Spleen (tissue), 11 donors: Measurements from ENCODE around the gene DENND1A. TPM values are rescaled to one million over a fixed set of nuclear protein-coding genes. Genes with fewer than 3 reads are reported as not detected.

Source experiments
- DNase-seq: peaks from one replicate; pipeline ENCODE4 v3.0.0-alpha.2; 2020
- H3K27ac ChIP-seq, 8 donors: fragments of 200-600 bp; sonication (generic) in 7 of 8; 1 replicate in 4 of 8; 2 replicates in 4 of 8; pipeline versions ENCODE4 v1.5.0 to v1.8.0; 2016 to 2021; ENCODE audit warnings: inconsistent platforms in 4 of 8, mild to moderate bottlenecking in 4 of 8, moderate library complexity in 1 of 8
- H3K27me3 ChIP-seq, 7 donors: fragments of 200-600 bp; sonication (generic) in 6 of 7; replicated peaks in 1 of 7; 1 replicate in 4 of 7; 2 replicates in 3 of 7; pipeline versions ENCODE4 v1.5.0 to v1.8.0; 2016 to 2021; ENCODE audit warnings: inconsistent platforms in 3 of 7, mild to moderate bottlenecking in 1 of 7
- H3K36me3 ChIP-seq, 6 donors: fragments of 200-600 bp; sonication (generic) in 5 of 6; 1 replicate in 4 of 6; 2 replicates in 2 of 6; pipeline versions ENCODE4 v1.5.0 to v1.8.0; 2016 to 2021; ENCODE audit warnings: inconsistent platforms in 2 of 6
- H3K4me1 ChIP-seq, 6 donors: fragments of 200-600 bp; sonication (generic) in 5 of 6; 1 replicate in 3 of 6; 2 replicates in 3 of 6; pipeline versions ENCODE4 v1.5.0 to v1.8.0; 2016 to 2021; ENCODE audit warnings: inconsistent platforms in 3 of 6
- H3K4me3 ChIP-seq, 8 donors: fragments of 200-600 bp; sonication (generic) in 7 of 8; 1 replicate in 4 of 8; 2 replicates in 4 of 8; pipeline versions ENCODE4 v1.5.0 to v1.8.0; 2016 to 2021; ENCODE audit warnings: inconsistent platforms in 4 of 8, mild to moderate bottlenecking in 4 of 8, moderate library complexity in 2 of 8
- H3K9me3 ChIP-seq, 8 donors: fragments of 200-600 bp; sonication (generic) in 7 of 8; 1 replicate in 4 of 8; 2 replicates in 4 of 8; pipeline versions ENCODE4 v1.5.0 to v1.8.0; 2016 to 2021; ENCODE audit warnings: inconsistent platforms in 4 of 8
- POLR2A ChIP-seq, 3 donors: fragments of 450-650 bp; IDR thresholded peaks; one replicate each; pipeline ENCODE4 v1.5.1; 2017; ENCODE audit warnings: antibody characterized with exemption in 3 of 3, mild to moderate bottlenecking in 1 of 3
- POLR2AphosphoS5 ChIP-seq, 3 donors: sonication (generic); formaldehyde crosslinking; IDR thresholded peaks; one replicate each; pipeline ENCODE4 v1.5.1; 2017; ENCODE audit warnings: antibody characterized with exemption in 3 of 3
- WGBS, 5 donors: extraction: QIAGEN DNeasy Blood & Tissue Kit in 3 of 5; methylation state at CpG; one replicate each; pipeline versions ENCODE4 v1.1.5 to v1.1.7; 2013 to 2018; 5-methylcytosine and 5-hydroxymethylcytosine counted together
- intact Hi-C: fragments of 100-400 bp; cut with DNase I; formaldehyde crosslinking; loops from one replicate; pipeline ENCODE4 v1.15.0; 2023; ENCODE audit warnings: low total_unique reads
- polyA plus RNA-seq, 3 donors: library from polyadenylated mRNA; stranded (reverse); fragments of 200-250 nt; gene quantifications; one replicate each; pipeline ENCODE4 v1.2.1, GENCODE V29; 2013
- total RNA-seq, 7 donors: library from RNA; depleted of rRNA in 3 of 7; stranded (reverse); fragments of >200 nt in 3 of 7; fragmentation: NEBNext Ultra II Directional in 4 of 7; extraction: Animal tissue kit (Norgen Biotek cat#: 25700) in 4 of 7; gene quantifications; one replicate each; pipeline versions ENCODE4 v1.1.0 to v1.2.1, GENCODE V29; 2016 to 2021
- TF ChIP-seq, protein P1 (sequence below), 11 experiments: fragments of 200-600 bp in 7 of 11; fragments of 450-650 bp in 4 of 11; sonication (generic) in 4 of 11; IDR thresholded peaks in 8 of 11; conservative IDR thresholded peaks in 3 of 11; 1 replicate in 7 of 11; 2 replicates in 4 of 11; pipeline versions ENCODE4 v1.4.0 to v1.8.0; 2016 to 2021; ENCODE audit warnings: antibody characterized with exemption in 11 of 11, inconsistent platforms in 4 of 11, mild to moderate bottlenecking in 1 of 11
- donor health status: healthy with polysubstance abuse.
- donor health status: DM: no; HTN: no; CAD: no; lungs with moderate emphysema.
- donor health status: DM: no; HTN: no; CAD: no.
- donor health status: Bipolar disorder and iron deficiency.
- donor health status: healthy.
- donor health status: DM: no; HTN: no; CAD: no.
- donor health status: DM: yes; HTN: yes; CAD: no.

DENND1A gene
- total and polyA plus RNA-seq, 10 donors = 5.4 to 59.3 (median 48.8) TPM

- WGBS, 5 donors = 87 to 96% (median 92%) methylated on average over 9 of the region's 9 CpGs
- no peak for TF ChIP-seq POLR2AphosphoS5 (IDR thresholded peaks at IDR 0.05)
- TF ChIP-seq POLR2A (IDR thresholded peaks at IDR 0.05) = no peak
- TF ChIP-seq, protein P1, sequence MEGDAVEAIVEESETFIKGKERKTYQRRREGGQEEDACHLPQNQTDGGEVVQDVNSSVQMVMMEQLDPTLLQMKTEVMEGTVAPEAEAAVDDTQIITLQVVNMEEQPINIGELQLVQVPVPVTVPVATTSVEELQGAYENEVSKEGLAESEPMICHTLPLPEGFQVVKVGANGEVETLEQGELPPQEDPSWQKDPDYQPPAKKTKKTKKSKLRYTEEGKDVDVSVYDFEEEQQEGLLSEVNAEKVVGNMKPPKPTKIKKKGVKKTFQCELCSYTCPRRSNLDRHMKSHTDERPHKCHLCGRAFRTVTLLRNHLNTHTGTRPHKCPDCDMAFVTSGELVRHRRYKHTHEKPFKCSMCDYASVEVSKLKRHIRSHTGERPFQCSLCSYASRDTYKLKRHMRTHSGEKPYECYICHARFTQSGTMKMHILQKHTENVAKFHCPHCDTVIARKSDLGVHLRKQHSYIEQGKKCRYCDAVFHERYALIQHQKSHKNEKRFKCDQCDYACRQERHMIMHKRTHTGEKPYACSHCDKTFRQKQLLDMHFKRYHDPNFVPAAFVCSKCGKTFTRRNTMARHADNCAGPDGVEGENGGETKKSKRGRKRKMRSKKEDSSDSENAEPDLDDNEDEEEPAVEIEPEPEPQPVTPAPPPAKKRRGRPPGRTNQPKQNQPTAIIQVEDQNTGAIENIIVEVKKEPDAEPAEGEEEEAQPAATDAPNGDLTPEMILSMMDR (IDR thresholded peaks at IDR 0.05 in 8 of 11, conservative IDR thresholded peaks at IDR 0.05 in 3 of 11) = no peak
- Histone ChIP-seq H3K4me3 (no peak overlapping the region), H3K4me1 (no peaks in the 10 kb centered on the region), H3K36me3 (peaks cover 0 to 17% (median 0%) of the 10 kb centered on the region in 6 donors), H3K9me3 (no peaks in the 10 kb centered on the region), H3K27ac (no peak overlapping the region), H3K27me3 (no peaks in the 10 kb centered on the region)
- intact Hi-C loops = no loop called here
- DNase-seq = peak; percentile 65
These were observed 449.8 kb downstream of the DENND1A start for GRCh38 chr9:123480096-123480495.

DNA sequence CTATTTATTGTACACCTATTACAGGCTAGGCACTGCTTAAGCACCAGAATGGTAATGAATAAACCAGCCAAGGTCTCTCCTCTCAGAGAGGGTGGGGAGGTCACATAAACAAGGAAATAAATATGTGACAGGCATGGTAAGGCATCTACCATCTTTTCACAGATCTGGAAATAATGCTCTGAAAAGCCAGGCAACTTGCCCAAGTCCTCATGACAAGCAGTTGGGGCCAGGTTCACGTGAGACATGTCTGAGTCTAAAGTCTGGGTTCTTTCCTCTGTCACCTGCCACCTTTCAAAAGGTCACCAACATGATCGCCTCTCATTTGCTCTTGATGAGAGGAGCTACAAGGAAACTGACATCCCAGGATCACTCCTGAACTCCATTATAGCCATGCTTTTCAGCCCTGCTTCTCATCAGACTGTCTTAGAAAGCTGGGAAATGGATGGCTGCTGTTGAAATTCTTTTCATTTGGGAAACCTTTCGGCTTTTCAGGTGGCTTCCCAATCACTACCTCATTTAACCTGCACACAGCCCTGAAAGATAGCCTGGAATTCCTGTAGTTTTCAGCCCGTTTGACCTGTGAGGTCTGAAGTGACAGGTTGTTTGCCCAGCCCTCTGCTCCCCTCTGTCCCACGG, 450.8 kb downstream of the DENND1A start:
- Histone ChIP-seq H3K36me3 (peaks cover 0 to 17% (median 0%) of the 10 kb centered on the region in 6 donors), H3K4me3 (no peak overlapping the region), H3K4me1 (no peaks in the 10 kb centered on the region), H3K27me3 (no peaks in the 10 kb centered on the region), H3K27ac (no peak overlapping the region), H3K9me3 (no peaks in the 10 kb centered on the region)
- no peak for TF ChIP-seq POLR2A (IDR thresholded peaks at IDR 0.05)
- TF ChIP-seq, protein P1 (IDR thresholded peaks at IDR 0.05 in 8 of 11, conservative IDR thresholded peaks at IDR 0.05 in 3 of 11) = no peak
- TF ChIP-seq POLR2AphosphoS5 (IDR thresholded peaks at IDR 0.05) = no peak
- intact Hi-C loops = no loop called here
- DNase-seq = peak; percentile 17
- WGBS, 5 donors = 76 to 87% (median 85%) methylated on average over 5 of the region's 5 CpGs

GRCh38 chr9:123478160-123478559, 451.8 kb downstream of the DENND1A start:
- TF ChIP-seq, protein P1 (IDR thresholded peaks at IDR 0.05 in 8 of 11, conservative IDR thresholded peaks at IDR 0.05 in 3 of 11) = no peak
- TF ChIP-seq POLR2AphosphoS5 (IDR thresholded peaks at IDR 0.05) = no peak
- no peak for TF ChIP-seq POLR2A (IDR thresholded peaks at IDR 0.05)
- WGBS, 5 donors = 93 to 97% (median 96%) methylated on average over 6 of the region's 6 CpGs
- H3K4me1 ChIP-seq = no peaks in the 10 kb centered on the region
- no peak overlapping the region for H3K4me3 ChIP-seq
- H3K36me3 ChIP-seq = peaks cover 0 to 9% (median 0%) of the 10 kb centered on the region in 6 donors
- no peak overlapping the region for H3K27ac ChIP-seq
- no peaks in the 10 kb centered on the region for H3K27me3 ChIP-seq
- H3K9me3 ChIP-seq = no peaks in the 10 kb centered on the region
- intact Hi-C loops = no loop called here
- peak; percentile 11 for DNase-seq

- Histone ChIP-seq H3K36me3 (peaks cover 0 to 6% (median 0%) of the 10 kb centered on the region in 6 donors), H3K27ac (no peak overlapping the region), H3K4me1 (peaks cover 0 to 15% (median 0%) of the 10 kb centered on the region in 6 donors), H3K4me3 (no peak overlapping the region), H3K27me3 (no peaks in the 10 kb centered on the region), H3K9me3 (no peaks in the 10 kb centered on the region)
- TF ChIP-seq, protein P1 (IDR thresholded peaks at IDR 0.05 in 8 of 11, conservative IDR thresholded peaks at IDR 0.05 in 3 of 11) = no peak
- no peak for TF ChIP-seq POLR2AphosphoS5 (IDR thresholded peaks at IDR 0.05)
- no peak for TF ChIP-seq POLR2A (IDR thresholded peaks at IDR 0.05)
- intact Hi-C loops = no loop called here
- WGBS, 5 donors = 79 to 93% (median 90%) methylated on average over 11 of the region's 11 CpGs
- DNase-seq = peak; percentile 46
These were observed 454.5 kb downstream of the DENND1A start for GRCh38 chr9:123475407-123475806.
